GM18909 (cell line): ENCODE results near the gene LGR6.
"Not testable (repeated sequence)": the region's sequence is repeated elsewhere in the genome, so short reads cannot be mapped to it uniquely, and the experiment has no call there.

ENCODE experiments used
- ATAC-seq: cut with Tn5 transposase; IDR thresholded peaks from one replicate; pipeline ENCODE4 v1.9.1; 2021; ENCODE audit warnings: mild to moderate bottlenecking; ENCODE audit not compliant: unreplicated experiment, poor library complexity

Gene LGR6

GRCh38 chr1:202315576-202316168 is 122.1 kb downstream of the LGR6 start:
- no peak for ATAC-seq

DNA sequence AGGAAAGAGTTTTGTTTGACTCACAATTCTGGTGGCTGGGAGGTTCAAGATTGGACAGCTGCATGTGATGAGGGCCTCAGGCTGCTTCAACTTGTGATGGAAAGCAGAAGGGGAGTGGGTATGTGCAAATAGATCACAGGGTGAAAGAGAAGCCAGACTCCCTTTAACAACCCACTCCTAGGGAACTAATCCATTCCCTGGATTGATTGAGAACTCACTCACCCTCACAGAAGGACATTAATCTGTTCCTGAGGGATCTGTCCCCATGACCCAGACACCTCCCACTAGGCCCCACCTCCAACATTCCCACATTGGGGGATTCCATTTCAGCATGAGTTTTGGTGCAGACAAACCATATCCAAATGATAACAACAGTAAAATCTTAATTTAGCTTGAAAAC is 122.6 kb downstream of the LGR6 start:
- no peak for ATAC-seq

- ATAC-seq: no peak
Observed at GRCh38 chr1:202317941-202318925, 124.6 kb downstream of the LGR6 start.

GRCh38 chr1:202319381-202320080 is 125.9 kb downstream of the LGR6 start:
- no peak for ATAC-seq

GRCh38 chr1:202320081-202320405 is 126.4 kb downstream of the LGR6 start:
- ATAC-seq: no peak

- ATAC-seq: no peak
Observed at GRCh38 chr1:202323731-202324130, 130.1 kb downstream of the LGR6 start.

GRCh38 chr1:202324646-202325045 is 131.0 kb downstream of the LGR6 start:
- ATAC-seq: no peak

DNA sequence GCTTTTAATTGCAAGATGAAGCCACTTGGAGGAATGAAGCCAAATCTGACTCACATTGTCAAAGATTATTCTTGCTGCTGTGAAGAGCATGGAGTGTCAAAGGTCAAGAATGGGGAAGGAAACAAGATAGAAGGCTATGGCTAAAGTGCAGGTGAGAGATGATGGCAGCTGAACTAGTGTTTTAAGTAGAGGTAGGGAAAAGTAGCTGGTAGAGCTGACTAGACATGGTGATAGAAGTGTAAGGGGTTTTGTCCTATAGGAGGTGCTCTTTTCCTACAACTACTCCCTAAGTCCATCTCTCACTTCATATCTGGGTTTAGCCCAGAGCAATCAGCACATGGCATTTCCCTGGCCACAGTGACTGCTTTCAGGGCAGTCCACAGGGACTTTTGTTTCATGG is 136.3 kb downstream of the LGR6 start:
- ATAC-seq: no peak

- no peak for ATAC-seq
Observed at GRCh38 chr1:202333861-202334260, 140.3 kb downstream of the LGR6 start.

DNA sequence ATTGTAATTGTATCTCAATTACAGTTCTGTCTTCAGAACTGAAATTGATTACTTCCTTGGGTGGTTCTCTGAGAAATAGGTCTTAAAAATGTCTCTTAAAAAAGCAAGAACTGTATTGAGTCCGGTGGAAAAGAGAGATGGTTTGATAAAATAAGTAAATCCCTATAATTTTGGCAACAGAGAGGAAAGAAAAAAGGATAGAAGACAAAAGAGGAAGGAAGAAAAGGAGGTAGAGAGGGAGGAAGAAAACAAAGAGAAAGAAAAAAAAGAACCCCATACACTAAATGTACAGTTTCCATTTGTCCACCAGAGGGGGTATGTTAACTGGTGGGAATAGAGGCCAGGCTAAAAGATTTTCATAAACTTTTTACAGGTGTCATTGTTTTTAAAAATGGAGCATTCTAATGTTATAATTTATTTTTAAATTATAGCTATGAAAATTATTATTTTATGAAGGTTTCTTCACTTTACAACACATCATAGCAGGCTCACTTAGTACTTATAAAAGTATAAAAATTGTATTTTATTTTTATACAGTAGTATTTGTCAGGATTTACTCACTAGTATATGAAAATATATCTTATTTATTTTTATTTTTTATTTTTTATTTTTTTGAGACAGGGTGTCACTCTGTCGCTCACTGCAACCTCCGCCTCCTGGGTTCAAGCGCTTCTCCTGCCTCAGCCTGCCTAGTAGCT is 150.2 kb downstream of the LGR6 start:
- no peak for ATAC-seq

GRCh38 chr1:202348005-202348508 is 154.5 kb downstream of the LGR6 start:
- no peak for ATAC-seq

GRCh38 chr1:202348509-202349205 is 155.1 kb downstream of the LGR6 start, which contains the start of gene PPP1R12B:
PPP1R12B (plus strand) TSS chr1:202348699; CDS start chr1:202348852, 153 bp downstream.
- peak; percentile 98 for ATAC-seq

- ATAC-seq: no peak
Observed at GRCh38 chr1:202349206-202349928, 155.8 kb downstream of the LGR6 start.

DNA sequence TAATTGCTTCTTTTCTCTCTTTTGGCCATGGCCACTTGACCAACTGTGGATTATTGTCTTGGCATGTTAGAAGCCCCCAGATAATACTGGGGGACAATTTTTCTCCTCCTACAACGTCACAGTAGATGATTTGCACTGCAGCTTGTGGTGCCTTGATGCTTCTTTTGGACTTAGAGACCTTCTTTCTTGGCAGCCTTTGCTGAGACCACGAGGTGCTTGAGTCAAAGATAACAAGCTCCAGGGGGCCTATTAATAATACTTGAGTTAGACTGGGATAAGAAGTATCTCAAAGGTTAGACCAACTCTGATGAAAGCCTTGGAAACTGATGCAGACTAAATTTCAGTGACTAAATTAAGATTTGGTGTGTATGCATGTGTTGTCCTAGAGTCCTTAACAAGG is 158.1 kb downstream of the LGR6 start:
- ATAC-seq: no peak

GRCh38 chr1:202352583-202353197 is 159.1 kb downstream of the LGR6 start:
- not testable (repeated sequence) for ATAC-seq

GRCh38 chr1:202355944-202356553 is 162.4 kb downstream of the LGR6 start:
- ATAC-seq: no peak

GRCh38 chr1:202357506-202357905 is 163.9 kb downstream of the LGR6 start:
- no peak for ATAC-seq

DNA sequence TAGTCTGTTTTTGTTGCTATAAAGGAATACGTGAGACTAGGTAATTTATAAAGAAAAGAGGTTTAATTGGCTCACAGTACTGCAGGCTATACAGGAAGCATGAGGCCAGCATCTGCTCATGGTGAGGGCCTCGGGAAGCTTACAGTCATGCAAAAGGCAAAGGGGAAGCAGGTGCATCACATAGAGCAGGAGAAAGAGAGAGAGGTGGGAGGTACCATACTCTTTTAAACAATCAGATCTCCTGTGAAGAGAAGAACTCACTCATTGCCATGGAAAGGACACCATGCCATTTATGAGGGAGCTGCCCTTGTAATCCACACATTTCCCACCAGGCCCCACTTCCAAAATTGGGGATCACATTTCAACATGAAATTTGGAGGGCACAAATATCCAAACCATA is 167.6 kb downstream of the LGR6 start:
- no peak for ATAC-seq
